ENCODE data around the gene ARHGEF38.

DNA sequence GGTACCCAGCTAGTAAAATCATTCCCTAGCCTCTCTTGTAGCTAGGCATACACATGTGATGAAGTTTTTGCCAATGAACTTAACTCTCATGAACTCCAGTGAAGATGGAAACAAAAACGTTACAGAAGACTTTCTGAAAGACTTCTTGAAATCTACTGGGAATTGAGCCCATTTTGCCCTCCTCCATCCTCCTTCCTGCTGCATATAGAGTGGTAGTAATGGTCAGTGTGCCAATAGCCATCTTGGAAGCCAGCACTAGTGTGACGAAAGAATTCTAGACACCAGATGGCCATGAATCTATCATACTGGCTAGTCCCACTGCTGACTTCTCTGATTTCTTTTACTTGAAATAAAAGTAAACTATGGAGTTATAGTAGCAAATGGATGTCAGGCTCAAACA is 47.7 kb upstream of the ARHGEF38 start:
- TF ChIP-seq CTCF (IDR thresholded peaks at IDR 0.05) = no peak
- no peak for TF ChIP-seq POLR2AphosphoS5 (IDR thresholded peaks at IDR 0.05)
- no peak for TF ChIP-seq POLR2A (IDR thresholded peaks at IDR 0.05)
